ENCODE results near the gene CPPED1.

The CPPED1 gene

DNA sequence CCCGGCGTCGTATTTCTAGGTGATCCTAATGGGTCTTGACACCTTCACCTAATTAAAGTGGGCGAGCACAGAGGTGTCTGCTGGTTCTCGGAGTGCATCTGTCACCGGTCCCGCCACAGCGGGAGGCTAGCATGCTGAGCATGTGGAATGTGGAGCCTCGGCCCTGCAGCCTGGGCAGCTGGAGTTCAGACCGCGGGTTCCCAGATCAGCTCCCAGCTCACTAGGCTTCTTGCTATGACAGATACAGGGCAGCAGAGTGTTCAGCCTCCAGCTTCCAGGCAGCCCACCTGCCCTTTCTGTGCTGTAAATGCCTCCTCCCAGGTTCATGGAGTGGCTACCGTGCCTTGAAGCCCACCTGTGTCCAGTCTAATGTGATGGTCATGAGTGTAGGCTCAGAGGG lies 166.7 kb downstream of the CPPED1 start:
- no peak overlapping the region for H3K4me3 ChIP-seq (ENCODE audit: low read length)
- no peaks in the 10 kb centered on the region for H3K27me3 ChIP-seq (ENCODE audit: control insufficient read depth, insufficient read depth, low read length)
- H3K27ac ChIP-seq (ENCODE audit: low read depth, low read length), result no peak overlapping the region
- H3K4me1 ChIP-seq (ENCODE audit: control insufficient read depth, insufficient read depth, low read length), result no peaks in the 10 kb centered on the region
- H3K36me3 ChIP-seq (ENCODE audit: control insufficient read depth, insufficient read depth, low read length), result no peaks in the 10 kb centered on the region
- no peak overlapping the region for H3K9ac ChIP-seq (ENCODE audit: low read length)

DNA sequence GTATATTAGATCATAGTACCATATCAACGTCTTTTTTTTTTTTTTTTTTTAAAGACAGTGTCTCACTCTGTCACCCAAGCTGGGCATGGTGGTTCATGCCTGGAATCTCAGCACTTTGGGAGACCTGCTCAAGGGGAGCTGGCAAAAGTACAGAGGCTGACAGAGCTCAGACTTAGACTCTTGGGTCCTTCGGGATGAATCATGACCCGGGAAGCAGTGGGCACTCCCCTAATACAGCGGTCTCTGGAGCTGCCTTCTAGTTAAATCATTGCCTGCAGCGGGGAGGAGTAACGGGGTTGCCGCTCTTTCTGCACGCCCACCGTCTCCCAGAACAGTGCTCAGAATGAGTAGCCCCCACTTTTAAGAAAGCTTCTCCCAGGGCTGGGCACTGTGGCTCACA lies 174.4 kb downstream of the CPPED1 start:
- no peak overlapping the region for H3K27ac ChIP-seq (ENCODE audit: low read depth, low read length)
- H3K27me3 ChIP-seq (ENCODE audit: control insufficient read depth, insufficient read depth, low read length), result no peaks in the 10 kb centered on the region
- no peaks in the 10 kb centered on the region for H3K4me1 ChIP-seq (ENCODE audit: control insufficient read depth, insufficient read depth, low read length)
- no peak overlapping the region for H3K4me3 ChIP-seq (ENCODE audit: low read length)
- no peak overlapping the region for H3K9ac ChIP-seq (ENCODE audit: low read length)
- no peaks in the 10 kb centered on the region for H3K36me3 ChIP-seq (ENCODE audit: control insufficient read depth, insufficient read depth, low read length)

- no peaks in the 10 kb centered on the region for H3K27me3 ChIP-seq (ENCODE audit: control insufficient read depth, insufficient read depth, low read length)
- H3K4me3 ChIP-seq (ENCODE audit: low read length), result no peak overlapping the region
- H3K36me3 ChIP-seq (ENCODE audit: control insufficient read depth, insufficient read depth, low read length), result no peaks in the 10 kb centered on the region
- no peak overlapping the region for H3K27ac ChIP-seq (ENCODE audit: low read depth, low read length)
- H3K9ac ChIP-seq (ENCODE audit: low read length), result no peak overlapping the region
- H3K4me1 ChIP-seq (ENCODE audit: control insufficient read depth, insufficient read depth, low read length), result no peaks in the 10 kb centered on the region
These were observed 175.2 kb downstream of the CPPED1 start for GRCh38 chr16:12628536-12628935.

GRCh38 chr16:12627394-12627793 lies 176.3 kb downstream of the CPPED1 start:
- Histone ChIP-seq H3K4me1 (ENCODE audit: control insufficient read depth, insufficient read depth, low read length) (no peaks in the 10 kb centered on the region), H3K27me3 (ENCODE audit: control insufficient read depth, insufficient read depth, low read length) (no peaks in the 10 kb centered on the region), H3K27ac (ENCODE audit: low read depth, low read length) (no peak overlapping the region), H3K36me3 (ENCODE audit: control insufficient read depth, insufficient read depth, low read length) (no peaks in the 10 kb centered on the region), H3K9ac (ENCODE audit: low read length) (no peak overlapping the region), H3K4me3 (ENCODE audit: low read length) (no peak overlapping the region)

DNA sequence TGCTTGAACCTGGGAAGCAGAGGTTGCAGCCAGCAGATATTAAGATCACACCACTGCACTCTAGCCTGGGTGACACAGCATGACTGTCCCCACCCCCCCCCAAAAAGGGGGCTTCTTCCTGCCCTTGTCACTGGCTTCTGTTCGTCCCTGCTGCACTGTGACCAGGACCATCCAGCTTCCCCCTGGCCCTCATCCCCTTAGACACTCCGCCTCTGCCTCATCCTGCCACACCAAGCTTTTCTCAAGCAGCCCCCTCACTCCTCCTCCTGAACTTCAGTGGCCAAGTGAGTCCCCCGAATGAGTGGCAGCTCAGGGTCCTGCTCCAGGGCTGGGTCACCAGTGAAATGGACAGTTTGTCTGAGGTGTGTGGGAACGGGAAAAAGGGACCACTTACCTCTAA lies 177.3 kb downstream of the CPPED1 start:
- H3K4me3 ChIP-seq (ENCODE audit: low read length), result no peak overlapping the region
- no peak overlapping the region for H3K9ac ChIP-seq (ENCODE audit: low read length)
- no peaks in the 10 kb centered on the region for H3K4me1 ChIP-seq (ENCODE audit: control insufficient read depth, insufficient read depth, low read length)
- no peaks in the 10 kb centered on the region for H3K36me3 ChIP-seq (ENCODE audit: control insufficient read depth, insufficient read depth, low read length)
- H3K27me3 ChIP-seq (ENCODE audit: control insufficient read depth, insufficient read depth, low read length), result no peaks in the 10 kb centered on the region
- no peak overlapping the region for H3K27ac ChIP-seq (ENCODE audit: low read depth, low read length)

DNA sequence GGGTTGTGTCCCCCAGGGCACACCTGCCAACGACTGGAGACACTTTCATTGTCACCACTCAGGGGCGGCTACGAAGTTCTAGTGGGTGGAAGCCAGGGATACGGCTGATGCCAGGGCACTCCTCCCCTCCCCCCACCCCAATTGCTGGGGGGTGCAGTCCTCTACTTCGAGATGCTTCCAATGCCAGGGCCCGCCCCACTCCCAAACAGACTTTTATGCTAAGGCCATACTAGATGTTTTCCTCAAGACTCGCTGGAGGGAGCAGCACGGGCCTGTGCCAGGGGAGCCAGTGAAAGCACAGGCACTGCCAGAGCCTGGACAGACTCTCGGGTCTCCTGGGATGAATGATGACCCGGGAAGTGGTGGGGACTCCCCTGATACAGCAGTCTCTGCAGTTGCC lies 178.0 kb downstream of the CPPED1 start:
- Histone ChIP-seq H3K9ac (ENCODE audit: low read length) (no peak overlapping the region), H3K4me1 (ENCODE audit: control insufficient read depth, insufficient read depth, low read length) (no peaks in the 10 kb centered on the region), H3K36me3 (ENCODE audit: control insufficient read depth, insufficient read depth, low read length) (no peaks in the 10 kb centered on the region), H3K27me3 (ENCODE audit: control insufficient read depth, insufficient read depth, low read length) (no peaks in the 10 kb centered on the region), H3K4me3 (ENCODE audit: low read length) (no peak overlapping the region), H3K27ac (ENCODE audit: low read depth, low read length) (no peak overlapping the region)

DNA sequence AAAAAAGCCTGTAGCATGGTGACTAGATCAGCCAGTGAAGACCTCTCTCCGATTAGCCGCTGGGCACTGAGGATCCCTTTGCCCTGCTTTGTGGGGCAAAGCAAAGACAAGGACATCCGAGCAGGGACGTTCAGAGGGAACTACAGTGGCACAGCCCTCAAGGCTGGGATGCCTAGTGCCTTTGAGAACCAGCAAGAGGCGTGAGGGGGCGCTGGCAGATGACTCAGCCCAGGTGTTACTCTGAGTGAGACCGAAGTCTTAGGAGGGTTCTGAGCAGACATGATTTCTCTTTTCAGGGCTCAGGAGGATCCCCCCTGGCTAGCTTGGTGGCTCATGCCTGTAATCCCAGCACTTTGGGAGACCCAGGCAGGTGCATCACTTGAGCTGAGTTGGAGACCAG lies 178.6 kb downstream of the CPPED1 start:
- Histone ChIP-seq H3K4me1 (ENCODE audit: control insufficient read depth, insufficient read depth, low read length) (no peaks in the 10 kb centered on the region), H3K27me3 (ENCODE audit: control insufficient read depth, insufficient read depth, low read length) (no peaks in the 10 kb centered on the region), H3K27ac (ENCODE audit: low read depth, low read length) (no peak overlapping the region), H3K9ac (ENCODE audit: low read length) (no peak overlapping the region), H3K4me3 (ENCODE audit: low read length) (no peak overlapping the region), H3K36me3 (ENCODE audit: control insufficient read depth, insufficient read depth, low read length) (no peaks in the 10 kb centered on the region)

GRCh38 chr16:12620150-12620549 lies 183.5 kb downstream of the CPPED1 start:
- H3K36me3 ChIP-seq (ENCODE audit: control insufficient read depth, insufficient read depth, low read length), result no peaks in the 10 kb centered on the region
- no peak overlapping the region for H3K4me3 ChIP-seq (ENCODE audit: low read length)
- H3K27ac ChIP-seq (ENCODE audit: low read depth, low read length), result no peak overlapping the region
- no peaks in the 10 kb centered on the region for H3K27me3 ChIP-seq (ENCODE audit: control insufficient read depth, insufficient read depth, low read length)
- no peak overlapping the region for H3K9ac ChIP-seq (ENCODE audit: low read length)
- H3K4me1 ChIP-seq (ENCODE audit: control insufficient read depth, insufficient read depth, low read length), result no peaks in the 10 kb centered on the region

DNA sequence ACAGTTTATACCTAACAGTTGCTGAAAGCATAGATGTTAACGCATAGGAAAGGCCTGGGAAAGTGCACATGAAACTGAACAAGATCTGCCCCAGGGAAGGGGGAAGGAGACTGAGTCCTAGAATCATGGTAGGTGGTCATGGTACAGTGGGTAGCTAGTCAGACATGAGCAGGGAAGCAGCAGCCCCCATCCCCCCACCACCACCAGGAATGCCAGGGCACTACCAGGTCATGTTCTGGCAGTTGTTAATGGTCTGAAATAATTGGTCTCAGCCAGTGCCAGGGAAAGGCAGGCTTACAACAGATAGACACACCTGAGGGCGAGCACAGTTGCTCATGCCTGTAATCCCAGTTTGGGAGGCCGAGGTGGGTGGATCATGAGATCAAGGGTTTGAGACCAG lies 185.2 kb downstream of the CPPED1 start:
- Histone ChIP-seq H3K36me3 (ENCODE audit: control insufficient read depth, insufficient read depth, low read length) (no peaks in the 10 kb centered on the region), H3K27me3 (ENCODE audit: control insufficient read depth, insufficient read depth, low read length) (no peaks in the 10 kb centered on the region), H3K4me1 (ENCODE audit: control insufficient read depth, insufficient read depth, low read length) (no peaks in the 10 kb centered on the region), H3K9ac (ENCODE audit: low read length) (no peak overlapping the region), H3K4me3 (ENCODE audit: low read length) (no peak overlapping the region), H3K27ac (ENCODE audit: low read depth, low read length) (no peak overlapping the region)

DNA sequence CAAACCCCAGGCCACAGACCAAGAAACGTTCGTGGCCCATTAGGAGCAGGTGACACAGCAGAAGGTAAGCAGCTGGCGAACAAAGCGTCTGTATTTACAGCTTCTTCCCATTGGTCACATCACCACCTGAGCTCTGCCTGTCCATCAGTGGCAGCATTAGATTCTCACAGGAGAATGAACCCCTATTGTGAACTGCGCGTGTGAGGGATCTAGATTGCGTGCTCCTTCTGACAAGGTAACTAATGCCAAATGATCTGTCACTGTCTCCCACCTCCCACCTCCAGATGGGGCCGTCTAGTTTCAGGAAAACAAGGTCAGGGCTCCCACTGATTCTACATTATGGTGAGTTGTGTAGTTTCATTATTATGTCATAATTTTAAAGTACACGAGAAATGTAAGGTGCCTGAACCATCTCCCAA lies 186.3 kb downstream of the CPPED1 start:
- no peaks in the 10 kb centered on the region for H3K4me1 ChIP-seq (ENCODE audit: control insufficient read depth, insufficient read depth, low read length)
- H3K36me3 ChIP-seq (ENCODE audit: control insufficient read depth, insufficient read depth, low read length), result no peaks in the 10 kb centered on the region
- H3K27ac ChIP-seq (ENCODE audit: low read depth, low read length), result no peak overlapping the region
- no peak overlapping the region for H3K9ac ChIP-seq (ENCODE audit: low read length)
- no peaks in the 10 kb centered on the region for H3K27me3 ChIP-seq (ENCODE audit: control insufficient read depth, insufficient read depth, low read length)
- no peak overlapping the region for H3K4me3 ChIP-seq (ENCODE audit: low read length)

DNA sequence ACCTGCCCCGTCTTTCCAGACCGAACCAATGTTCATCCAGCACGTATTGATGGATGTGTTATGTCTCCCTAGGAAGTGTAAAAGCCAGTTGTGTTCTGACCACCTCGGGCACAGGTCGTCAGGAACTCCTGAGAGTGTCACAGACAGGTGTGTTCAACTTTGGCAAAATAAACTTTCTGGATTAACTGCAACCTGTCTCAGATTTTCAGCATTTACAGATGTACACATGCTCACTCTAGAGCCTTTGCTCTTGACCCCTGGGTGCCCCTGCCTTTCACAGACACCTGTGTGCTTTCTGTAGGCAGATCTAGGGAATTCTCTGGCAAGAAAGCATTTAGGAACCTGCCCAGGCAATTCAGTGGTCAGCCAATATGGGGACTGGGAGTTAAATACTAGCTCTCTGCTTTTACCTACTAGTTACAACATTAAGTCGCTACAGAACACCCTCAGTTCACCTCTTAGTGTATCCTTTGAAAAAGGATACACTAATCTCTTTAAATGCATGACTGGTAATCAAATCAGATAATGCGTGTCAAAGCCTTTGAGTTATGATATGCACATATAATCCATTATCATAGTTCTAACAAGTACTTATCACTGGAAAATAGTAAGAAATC lies 188.9 kb downstream of the CPPED1 start:
- H3K9ac ChIP-seq (ENCODE audit: low read length), result no peak overlapping the region
- H3K27ac ChIP-seq (ENCODE audit: low read depth, low read length), result no peak overlapping the region
- no peaks in the 10 kb centered on the region for H3K4me1 ChIP-seq (ENCODE audit: control insufficient read depth, insufficient read depth, low read length)
- H3K4me3 ChIP-seq (ENCODE audit: low read length), result no peak overlapping the region
- H3K36me3 ChIP-seq (ENCODE audit: control insufficient read depth, insufficient read depth, low read length), result no peaks in the 10 kb centered on the region
- no peaks in the 10 kb centered on the region for H3K27me3 ChIP-seq (ENCODE audit: control insufficient read depth, insufficient read depth, low read length)

- H3K27ac ChIP-seq (ENCODE audit: low read depth, low read length), result no peak overlapping the region
These were observed 189.6 kb downstream of the CPPED1 start for GRCh38 chr16:12613992-12614661.

More at GRCh38 chr16:12613992-12614661, 189.6 kb downstream of the CPPED1 start:
- H3K36me3 ChIP-seq (ENCODE audit: control insufficient read depth, insufficient read depth, low read length), result no peaks in the 10 kb centered on the region
- no peak overlapping the region for H3K9ac ChIP-seq (ENCODE audit: low read length)
- no peaks in the 10 kb centered on the region for H3K4me1 ChIP-seq (ENCODE audit: control insufficient read depth, insufficient read depth, low read length)
- H3K4me3 ChIP-seq (ENCODE audit: low read length), result no peak overlapping the region
- no peaks in the 10 kb centered on the region for H3K27me3 ChIP-seq (ENCODE audit: control insufficient read depth, insufficient read depth, low read length)
